ENCODE data around the gene PREX1. TPM values are rescaled to one million over a fixed set of nuclear protein-coding genes. Genes with fewer than 3 reads are reported as not detected.

The PREX1 gene
- total and polyA plus RNA-seq, 2 of the 4 experiments (the other 2 are of a cell fraction): 0.67 to 0.72 TPM

DNA sequence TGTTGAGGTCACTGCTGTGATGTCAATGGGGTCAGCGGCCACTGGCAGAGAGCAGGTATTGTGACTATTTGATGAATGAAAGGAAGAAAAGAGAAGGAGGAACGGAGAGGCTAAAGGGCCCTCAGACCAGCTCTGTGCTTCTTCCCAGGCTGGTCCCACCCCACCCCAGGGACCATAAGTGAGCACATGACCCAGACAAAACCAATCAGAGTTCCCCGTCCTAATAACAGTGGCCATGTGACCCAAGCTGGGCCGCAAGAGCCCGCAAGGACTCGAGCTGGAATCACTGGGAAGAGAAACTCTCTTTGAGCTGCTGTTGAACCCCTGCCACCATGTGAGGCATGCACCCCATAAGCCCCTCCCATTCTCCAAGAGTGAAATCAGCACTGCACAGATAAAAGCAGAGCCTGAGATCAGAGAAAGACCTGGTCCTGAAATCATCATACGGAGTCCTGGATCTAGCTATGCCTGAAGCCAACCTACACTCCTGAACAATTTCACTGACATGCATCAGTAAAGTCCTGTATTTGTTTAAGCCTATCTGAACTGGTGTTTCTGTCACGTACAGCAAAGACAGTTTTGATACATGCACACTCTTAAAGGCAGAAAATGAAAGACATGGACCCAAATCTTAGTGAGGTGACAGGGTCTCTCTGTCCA is 90.2 kb downstream of the PREX1 start:
- no peak overlapping the region for H3K9ac ChIP-seq (ENCODE audit: low read depth, low read length)
- H2BK5ac ChIP-seq (ENCODE audit: low read depth, low read length, poor library complexity, severe bottlenecking): no peak overlapping the region
- intact Hi-C loops (cut with micrococcal nuclease) (no loop called here), in situ Hi-C loops (cut with MboI; ENCODE audit: low sequenced_read_pairs) (no loop called here), dilution Hi-C loops (cut with HindIII; ENCODE audit: low sequenced_read_pairs, unreplicated experiment) (no loop called here)
- no peak for TF ChIP-seq RAD21 (IDR thresholded peaks at IDR 0.05; ENCODE audit: low read length)
- no peak for TF ChIP-seq CHD1 (IDR thresholded peaks at IDR 0.05; ENCODE audit: low read depth, low read length)
- TF ChIP-seq, protein P1, sequence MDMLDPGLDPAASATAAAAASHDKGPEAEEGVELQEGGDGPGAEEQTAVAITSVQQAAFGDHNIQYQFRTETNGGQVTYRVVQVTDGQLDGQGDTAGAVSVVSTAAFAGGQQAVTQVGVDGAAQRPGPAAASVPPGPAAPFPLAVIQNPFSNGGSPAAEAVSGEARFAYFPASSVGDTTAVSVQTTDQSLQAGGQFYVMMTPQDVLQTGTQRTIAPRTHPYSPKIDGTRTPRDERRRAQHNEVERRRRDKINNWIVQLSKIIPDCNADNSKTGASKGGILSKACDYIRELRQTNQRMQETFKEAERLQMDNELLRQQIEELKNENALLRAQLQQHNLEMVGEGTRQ (IDR thresholded peaks at IDR 0.05; ENCODE audit: low read depth, low read length): peak; percentile 8; the same call in 1 of the 2 replicates
- TF ChIP-seq RCOR1 (IDR thresholded peaks at IDR 0.05; ENCODE audit: insufficient replicate concordance, low read length): no peak
- TF ChIP-seq, protein P2, sequence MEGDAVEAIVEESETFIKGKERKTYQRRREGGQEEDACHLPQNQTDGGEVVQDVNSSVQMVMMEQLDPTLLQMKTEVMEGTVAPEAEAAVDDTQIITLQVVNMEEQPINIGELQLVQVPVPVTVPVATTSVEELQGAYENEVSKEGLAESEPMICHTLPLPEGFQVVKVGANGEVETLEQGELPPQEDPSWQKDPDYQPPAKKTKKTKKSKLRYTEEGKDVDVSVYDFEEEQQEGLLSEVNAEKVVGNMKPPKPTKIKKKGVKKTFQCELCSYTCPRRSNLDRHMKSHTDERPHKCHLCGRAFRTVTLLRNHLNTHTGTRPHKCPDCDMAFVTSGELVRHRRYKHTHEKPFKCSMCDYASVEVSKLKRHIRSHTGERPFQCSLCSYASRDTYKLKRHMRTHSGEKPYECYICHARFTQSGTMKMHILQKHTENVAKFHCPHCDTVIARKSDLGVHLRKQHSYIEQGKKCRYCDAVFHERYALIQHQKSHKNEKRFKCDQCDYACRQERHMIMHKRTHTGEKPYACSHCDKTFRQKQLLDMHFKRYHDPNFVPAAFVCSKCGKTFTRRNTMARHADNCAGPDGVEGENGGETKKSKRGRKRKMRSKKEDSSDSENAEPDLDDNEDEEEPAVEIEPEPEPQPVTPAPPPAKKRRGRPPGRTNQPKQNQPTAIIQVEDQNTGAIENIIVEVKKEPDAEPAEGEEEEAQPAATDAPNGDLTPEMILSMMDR (conservative IDR thresholded peaks at IDR 0.05; ENCODE audit: low read depth, low read length): no peak
- TF ChIP-seq, protein P3, sequence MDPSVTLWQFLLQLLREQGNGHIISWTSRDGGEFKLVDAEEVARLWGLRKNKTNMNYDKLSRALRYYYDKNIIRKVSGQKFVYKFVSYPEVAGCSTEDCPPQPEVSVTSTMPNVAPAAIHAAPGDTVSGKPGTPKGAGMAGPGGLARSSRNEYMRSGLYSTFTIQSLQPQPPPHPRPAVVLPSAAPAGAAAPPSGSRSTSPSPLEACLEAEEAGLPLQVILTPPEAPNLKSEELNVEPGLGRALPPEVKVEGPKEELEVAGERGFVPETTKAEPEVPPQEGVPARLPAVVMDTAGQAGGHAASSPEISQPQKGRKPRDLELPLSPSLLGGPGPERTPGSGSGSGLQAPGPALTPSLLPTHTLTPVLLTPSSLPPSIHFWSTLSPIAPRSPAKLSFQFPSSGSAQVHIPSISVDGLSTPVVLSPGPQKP (IDR thresholded peaks at IDR 0.05; ENCODE audit: borderline replicate concordance, low read depth, low read length): no peak
- no peak for TF ChIP-seq RFX5 (IDR thresholded peaks at IDR 0.05; ENCODE audit: low read depth, low read length)
- TF ChIP-seq MXI1 (IDR thresholded peaks at IDR 0.05; ENCODE audit: borderline replicate concordance, low read depth, low read length): no peak
- H3K4me2 ChIP-seq (ENCODE audit: low read depth, low read length): no peak overlapping the region
- no peak overlapping the region for H2BK20ac ChIP-seq (ENCODE audit: low read depth, low read length)
- no peak overlapping the region for H2AK5ac ChIP-seq (ENCODE audit: low read depth, low read length)
- H3K27me3 ChIP-seq (ENCODE audit: control insufficient read depth, insufficient read depth, low read length): peaks cover 3% of the 10 kb centered on the region; the same call in 1 of the 2 replicates
- H4K5ac ChIP-seq (ENCODE audit: low read depth, low read length): no peak overlapping the region
- no peak overlapping the region for H2BK120ac ChIP-seq (ENCODE audit: low read depth, low read length)
- no peak overlapping the region for H3K18ac ChIP-seq (ENCODE audit: low read depth, low read length)
- H3K56ac ChIP-seq (ENCODE audit: extremely low read depth, insufficient read depth, low read length): no peak overlapping the region
- H3K27ac ChIP-seq (ENCODE audit: insufficient read depth, low read length): no peak overlapping the region
- no peaks in the 10 kb centered on the region for H4K20me1 ChIP-seq (ENCODE audit: insufficient read depth, low read length)
- H3K9me3 ChIP-seq (ENCODE audit: control insufficient read depth, insufficient read depth, low read length): no peaks in the 10 kb centered on the region
- H4K8ac ChIP-seq (ENCODE audit: low read depth in 2 of 2, low read length in 2 of 2): no peak overlapping the region
- H3K4me1 ChIP-seq (ENCODE audit: control insufficient read depth, insufficient read depth, low read length): no peaks in the 10 kb centered on the region
- no peak overlapping the region for H3K23ac ChIP-seq (ENCODE audit: low read depth, low read length)
- ATAC-seq (ENCODE audit: low read depth): no peak
- no peaks in the 10 kb centered on the region for H3K79me1 ChIP-seq (ENCODE audit: low read depth in 1 of 2, low read length in 2 of 2)
- no peak overlapping the region for H3K4ac ChIP-seq (ENCODE audit: low read depth, low read length)
- CTCF ChIA-PET: no interaction called here
- H2AFZ ChIP-seq (replicated peaks; ENCODE audit: low read length, poor library complexity): no peak overlapping the region
- BruUV-seq (replicated peaks): no TSS peak
- WGBS, 2 experiments (ENCODE audit: extremely low coverage in 2 of 2, insufficient read length in 1 of 2): no CpG with 5 or more reads among the region's 8 CpGs
- no peak overlapping the region for H4K91ac ChIP-seq (ENCODE audit: insufficient read depth, low read depth, low read length)
- H2BK15ac ChIP-seq (ENCODE audit: low read depth, low read length): no peak overlapping the region
- POLR2A ChIA-PET (ENCODE audit: unreplicated experiment): no interaction called here
- no peaks in the 10 kb centered on the region for H3K36me3 ChIP-seq (ENCODE audit: control insufficient read depth, insufficient read depth, low read length)
- H3K9me1 ChIP-seq (ENCODE audit: insufficient read depth, low read length): no peaks in the 10 kb centered on the region
- DNase-seq: no peak
- H2AK9ac ChIP-seq (replicated peaks; ENCODE audit: low read depth, low read length, poor library complexity): no peak overlapping the region
- H3K4me3 ChIP-seq (ENCODE audit: insufficient read depth, low read depth, low read length): no peak overlapping the region
- H3K14ac ChIP-seq (replicated peaks; ENCODE audit: low read depth, low read length): no peak overlapping the region
